ENCODE results near the gene SREK1IP1.
"Not testable (repeated sequence)": the region's sequence is repeated elsewhere in the genome, so short reads cannot be mapped to it uniquely, and the experiment has no call there.

SREK1IP1 gene

GRCh38 chr5:64765804-64766504, 2.5 kb downstream of the SREK1IP1 start:
- DNase-seq (ENCODE audit: low read depth), result peak; percentile 56

GRCh38 chr5:64763948-64764503, 4.5 kb downstream of the SREK1IP1 start:
- no peak for DNase-seq (ENCODE audit: low read depth)

- DNase-seq (ENCODE audit: low read depth), result no peak
Observed at GRCh38 chr5:64759960-64760660, 8.4 kb downstream of the SREK1IP1 start.

- DNase-seq (ENCODE audit: low read depth), result no peak
Observed at GRCh38 chr5:64758901-64759300, 9.6 kb downstream of the SREK1IP1 start.

- no peak for DNase-seq (ENCODE audit: low read depth)
Observed at GRCh38 chr5:64754066-64754465, 14.4 kb downstream of the SREK1IP1 start.

- DNase-seq (ENCODE audit: low read depth), result no peak
Observed at GRCh38 chr5:64749385-64749784, 19.1 kb downstream of the SREK1IP1 start.

- DNase-seq (ENCODE audit: low read depth), result peak; percentile 36
Observed at GRCh38 chr5:64746446-64746845, 22.0 kb downstream of the SREK1IP1 start.

- DNase-seq (ENCODE audit: low read depth), result no peak
Observed at GRCh38 chr5:64744914-64745313, 23.6 kb downstream of the SREK1IP1 start.

- DNase-seq (ENCODE audit: low read depth), result peak; percentile 20
Observed at GRCh38 chr5:64742821-64743220, 25.7 kb downstream of the SREK1IP1 start.

- no peak for DNase-seq (ENCODE audit: low read depth)
Observed at GRCh38 chr5:64742411-64742810, 26.1 kb downstream of the SREK1IP1 start.

- DNase-seq (ENCODE audit: low read depth), result no peak
Observed at GRCh38 chr5:64727150-64727549, 41.3 kb downstream of the SREK1IP1 start.

- DNase-seq (ENCODE audit: low read depth), result no peak
Observed at GRCh38 chr5:64722588-64722987, 45.9 kb downstream of the SREK1IP1 start.

- DNase-seq (ENCODE audit: low read depth), result not testable (repeated sequence)
Observed at GRCh38 chr5:64714495-64714894, 54.0 kb downstream of the SREK1IP1 start.

GRCh38 chr5:64707191-64707590, 61.3 kb downstream of the SREK1IP1 start:
- DNase-seq (ENCODE audit: low read depth), result no peak

- not testable (repeated sequence) for DNase-seq (ENCODE audit: low read depth)
Observed at GRCh38 chr5:64706074-64706473, 62.4 kb downstream of the SREK1IP1 start.

- DNase-seq (ENCODE audit: low read depth), result no peak
Observed at GRCh38 chr5:64700765-64701164, 67.7 kb downstream of the SREK1IP1 start.

- DNase-seq (ENCODE audit: low read depth), result not testable (repeated sequence)
Observed at GRCh38 chr5:64696414-64696813, 72.1 kb downstream of the SREK1IP1 start.

- DNase-seq (ENCODE audit: low read depth), result peak; percentile 11
Observed at GRCh38 chr5:64693636-64694035, 74.9 kb downstream of the SREK1IP1 start.

- DNase-seq (ENCODE audit: low read depth), result no peak
Observed at GRCh38 chr5:64691291-64691690, 77.2 kb downstream of the SREK1IP1 start.

GRCh38 chr5:64690417-64691151, 77.9 kb downstream of the SREK1IP1 start, which contains the start of gene SHISAL2B:
SHISAL2B (plus strand) TSS chr5:64690503; CDS start chr5:64690624, 121 bp downstream.
- DNase-seq (ENCODE audit: low read depth), result peak; percentile 36

GRCh38 chr5:64690104-64690416, 78.4 kb downstream of the SREK1IP1 start:
- no peak for DNase-seq (ENCODE audit: low read depth)

- no peak for DNase-seq (ENCODE audit: low read depth)
Observed at GRCh38 chr5:64688965-64689364, 79.5 kb downstream of the SREK1IP1 start.

- DNase-seq (ENCODE audit: low read depth), result no peak
Observed at GRCh38 chr5:64688391-64688790, 80.1 kb downstream of the SREK1IP1 start.
